Fibroblast of peridontal ligament (primary cell): ENCODE data around the gene PSAP.
"Not testable (repeated sequence)": the region's sequence is repeated elsewhere in the genome, so short reads cannot be mapped to it uniquely, and the experiment has no call there.

Experiments used
- DNase-seq: peaks from one replicate; pipeline ENCODE4 v3.0.0-alpha.2; 2010; ENCODE audit errors: extremely low read depth

The PSAP gene

GRCh38 chr10:71850743-71851464, at the start of gene PSAP:
Gene PSAP, minus strand, starts transcription at chr10:71851251. Its CDS starts 30 bp downstream, at chr10:71851221.
- peak; percentile 97 for DNase-seq

DNA sequence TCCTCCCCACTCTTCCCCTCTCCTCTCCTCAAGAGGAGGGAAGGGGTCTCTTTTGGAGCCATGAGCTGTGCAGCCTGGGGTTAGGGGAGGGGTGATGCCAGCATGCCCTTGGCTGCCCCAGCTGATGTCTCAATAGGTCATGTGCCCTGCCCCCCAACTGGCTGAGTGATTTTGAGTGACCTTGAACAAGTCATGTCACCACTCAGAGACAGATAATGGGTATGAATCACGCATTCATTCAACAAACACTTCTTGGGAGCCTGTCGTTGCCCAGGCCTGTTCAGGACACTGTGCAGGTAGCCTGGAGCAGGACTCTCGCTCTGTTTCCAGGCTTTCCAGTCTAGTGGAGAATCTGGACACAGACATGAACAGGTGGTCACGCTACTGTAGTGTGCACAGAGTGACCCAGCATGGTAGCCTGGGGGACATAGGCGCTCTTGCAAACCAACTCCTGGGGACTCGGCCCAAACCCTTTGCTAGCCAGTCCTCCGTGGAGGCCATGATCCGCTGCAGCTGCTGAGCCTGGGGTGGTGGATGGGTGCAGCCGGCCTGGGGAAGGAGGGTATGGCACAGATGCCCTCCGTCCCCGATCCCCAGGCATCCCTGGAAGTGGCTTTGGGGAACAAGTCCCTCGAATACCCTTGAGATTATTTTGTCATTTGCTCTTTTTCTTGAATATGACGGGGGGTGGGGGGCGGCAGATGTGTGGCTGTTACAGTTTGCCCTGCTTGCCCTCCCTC, 49.6 kb upstream of the PSAP start:
- DNase-seq = no peak

DNA sequence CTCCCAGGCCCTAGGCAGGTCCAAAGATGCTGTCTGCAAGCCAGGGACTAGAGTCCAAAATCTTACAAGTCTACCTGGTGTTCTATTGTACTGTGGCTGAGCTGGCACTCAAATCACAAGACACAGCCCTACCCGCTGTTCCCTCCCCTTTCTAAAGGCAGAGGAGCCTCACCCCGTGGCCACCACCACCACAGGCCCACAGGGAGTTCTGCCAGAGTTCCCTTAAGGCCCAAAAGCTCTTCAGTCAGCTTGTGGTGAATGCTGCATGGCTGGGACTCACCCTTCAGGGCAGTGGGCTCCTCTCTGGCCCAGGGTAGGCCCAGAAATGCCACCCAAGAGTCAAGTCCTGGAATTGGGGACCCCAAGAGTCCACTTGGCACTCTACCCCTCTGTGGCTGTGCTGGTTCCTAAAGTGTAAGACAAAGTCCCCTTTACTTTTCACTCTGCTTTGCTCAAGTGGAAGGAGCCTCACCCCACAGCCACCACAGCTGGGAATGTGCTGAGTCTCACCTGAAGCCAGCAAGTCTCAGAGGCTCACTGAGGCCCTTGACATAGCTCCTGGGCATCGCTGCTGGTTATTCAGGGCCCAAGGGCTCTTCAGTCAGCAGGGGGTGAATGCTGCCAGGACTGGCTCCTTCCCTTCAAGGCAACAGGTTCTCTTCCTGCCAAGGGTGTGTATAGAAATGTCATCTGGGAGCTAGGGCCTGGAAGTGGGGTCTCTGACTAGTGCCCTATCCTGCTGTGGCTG, 48.8 kb upstream of the PSAP start:
- no peak for DNase-seq

GRCh38 chr10:71898346-71898745, 47.3 kb upstream of the PSAP start:
- DNase-seq = not testable (repeated sequence)

- no peak for DNase-seq
These were observed 42.9 kb upstream of the PSAP start for GRCh38 chr10:71893920-71894319.

- DNase-seq = no peak
These were observed 42.3 kb upstream of the PSAP start for GRCh38 chr10:71893258-71893815.

DNA sequence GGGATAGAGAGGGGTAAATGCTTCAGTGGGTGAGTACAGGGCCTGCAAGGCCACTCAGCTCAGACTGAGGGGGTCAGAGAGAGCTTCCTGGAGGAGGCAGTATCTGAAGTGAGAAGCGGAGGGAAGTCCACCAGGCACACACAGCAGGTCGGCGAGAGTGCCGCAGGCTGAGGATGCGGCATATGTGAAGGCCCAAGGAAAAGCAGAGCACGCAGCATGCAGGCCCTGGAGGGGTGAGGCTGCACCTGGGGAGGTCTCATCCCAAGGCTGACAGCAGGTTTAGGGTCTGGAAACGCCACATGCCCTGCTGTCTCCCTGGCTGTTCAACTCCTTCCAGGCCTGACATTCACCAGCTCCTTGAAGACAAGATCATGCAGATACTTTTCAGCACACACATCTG, 40.4 kb upstream of the PSAP start:
- no peak for DNase-seq

- no peak for DNase-seq
These were observed 38.4 kb upstream of the PSAP start for GRCh38 chr10:71889388-71889987.

DNA sequence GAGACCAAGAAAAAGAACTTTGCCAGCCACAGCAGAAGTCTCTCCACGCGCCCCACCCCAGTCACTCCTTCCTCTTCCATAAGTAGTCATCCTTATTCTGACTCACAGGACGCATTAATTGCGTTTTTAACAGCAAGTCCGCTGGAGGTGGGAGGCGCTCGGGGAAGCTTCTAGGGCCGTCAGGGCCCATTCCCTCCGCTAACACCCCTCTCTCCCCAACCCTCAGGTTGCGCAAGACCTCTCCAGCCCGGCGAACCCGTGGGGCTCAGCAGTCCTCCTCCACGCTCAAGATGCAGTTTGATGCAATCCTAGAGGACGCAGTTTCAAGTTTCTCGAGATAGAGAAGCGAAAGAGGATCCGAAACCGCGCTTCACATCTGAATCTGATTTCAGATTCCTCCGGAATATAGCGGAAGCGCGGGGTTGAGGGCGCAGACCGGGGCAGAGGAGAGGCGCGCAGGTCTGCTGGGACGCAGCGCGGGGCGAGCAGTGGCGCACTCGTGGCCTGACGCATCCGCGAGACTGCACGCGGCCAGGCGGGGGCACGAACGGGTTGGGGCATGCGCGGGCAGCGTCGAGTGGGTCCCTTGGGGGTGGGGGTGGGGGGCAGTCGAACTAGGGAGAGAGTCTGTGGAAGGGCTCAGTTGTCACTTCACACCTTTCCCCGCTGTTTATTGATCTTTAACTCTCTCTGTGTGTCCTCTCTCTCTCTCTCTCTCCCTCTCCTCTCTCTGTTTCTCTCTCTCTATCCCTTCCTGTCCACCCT, 37.8 kb upstream of the PSAP start:
- DNase-seq = peak; percentile 96

- peak; percentile 15 for DNase-seq
These were observed 37.2 kb upstream of the PSAP start for GRCh38 chr10:71888248-71888622.

- DNase-seq = peak; percentile 33
These were observed 36.7 kb upstream of the PSAP start for GRCh38 chr10:71887743-71888142.

DNA sequence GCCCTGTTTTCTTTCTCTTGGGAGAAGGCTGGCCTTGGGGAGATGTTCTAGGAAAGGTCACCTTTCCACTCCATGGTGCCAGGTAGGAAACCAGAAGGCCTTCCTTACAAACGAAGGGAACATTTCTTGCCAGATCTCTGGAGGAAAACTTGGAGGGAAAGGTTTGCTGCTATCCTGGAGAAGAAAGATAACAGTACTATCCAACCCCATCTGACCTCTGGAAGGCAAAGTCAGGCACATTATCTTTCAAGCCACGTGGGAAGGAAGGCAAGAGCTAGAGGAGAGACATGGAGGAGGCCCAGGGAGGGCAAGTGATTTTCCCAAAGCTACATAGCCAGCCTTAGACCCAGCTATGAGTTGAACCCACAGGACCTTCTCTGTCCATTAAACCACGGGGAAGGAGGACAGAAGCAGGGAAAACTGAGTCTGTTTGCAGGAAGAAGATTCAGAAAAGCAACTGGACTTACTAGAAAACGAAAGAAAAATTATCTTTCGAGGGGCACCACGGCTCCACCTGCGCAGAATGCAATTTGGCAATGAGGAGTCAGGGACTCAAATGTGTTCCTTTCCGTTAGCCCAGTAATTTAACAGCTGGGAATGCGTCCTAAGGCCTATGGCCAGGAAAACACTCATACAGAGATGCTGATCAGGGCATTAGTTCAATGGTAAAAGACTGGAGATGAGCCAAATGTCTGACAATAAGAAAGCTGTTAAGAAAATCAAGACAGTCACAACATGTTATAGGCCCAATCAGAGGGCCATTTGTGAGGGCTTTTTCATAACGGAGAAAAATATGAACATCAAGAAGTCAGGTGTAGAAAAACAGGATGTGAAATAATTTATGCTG, 32.0 kb upstream of the PSAP start:
- no peak for DNase-seq

- DNase-seq = no peak
These were observed 30.8 kb upstream of the PSAP start for GRCh38 chr10:71881647-71882355.

GRCh38 chr10:71881307-71881624, 30.2 kb upstream of the PSAP start:
- DNase-seq = not testable (repeated sequence)

DNA sequence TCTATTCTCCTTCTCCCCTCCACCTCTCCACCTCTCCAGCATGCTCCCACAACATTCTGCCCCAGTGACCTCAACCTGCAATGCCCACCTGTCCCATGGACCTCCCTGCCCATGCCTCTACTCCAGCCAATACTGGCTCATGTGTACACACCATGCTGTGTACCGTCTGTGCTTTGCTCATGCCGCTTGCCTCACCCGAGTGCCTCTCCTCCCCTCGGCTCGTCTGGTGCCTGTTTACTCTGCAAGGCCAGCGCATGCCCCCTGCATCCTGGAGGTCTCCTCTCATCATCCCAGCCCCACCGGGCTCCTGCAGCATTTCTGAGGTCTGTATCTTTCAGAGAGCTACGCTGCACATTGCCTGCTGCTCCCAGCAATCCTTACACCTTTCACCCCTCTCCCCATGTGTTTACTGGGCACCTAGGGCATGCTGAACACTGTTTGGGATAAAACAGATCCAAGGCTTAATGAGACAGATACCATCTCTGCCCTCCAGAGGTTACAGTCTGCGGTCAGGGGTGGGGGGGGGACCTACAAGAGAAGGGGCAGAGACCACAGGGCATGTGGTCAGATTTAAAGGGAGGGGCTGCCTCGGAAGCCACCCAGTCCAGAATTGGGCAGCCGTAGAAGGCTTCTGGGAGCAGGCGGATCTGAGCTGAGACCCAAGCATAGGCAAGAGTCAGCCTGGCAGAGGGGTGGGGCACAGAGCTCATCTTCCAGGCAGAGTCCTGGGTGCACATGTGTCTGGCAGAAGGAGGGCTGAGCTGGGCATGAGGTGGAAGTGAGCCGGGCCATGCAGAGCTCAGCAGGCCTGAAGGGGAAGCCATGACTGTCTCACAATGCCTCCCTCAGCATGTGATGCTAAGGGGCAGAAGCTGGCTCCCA, 29.6 kb upstream of the PSAP start:
- DNase-seq = no peak

DNA sequence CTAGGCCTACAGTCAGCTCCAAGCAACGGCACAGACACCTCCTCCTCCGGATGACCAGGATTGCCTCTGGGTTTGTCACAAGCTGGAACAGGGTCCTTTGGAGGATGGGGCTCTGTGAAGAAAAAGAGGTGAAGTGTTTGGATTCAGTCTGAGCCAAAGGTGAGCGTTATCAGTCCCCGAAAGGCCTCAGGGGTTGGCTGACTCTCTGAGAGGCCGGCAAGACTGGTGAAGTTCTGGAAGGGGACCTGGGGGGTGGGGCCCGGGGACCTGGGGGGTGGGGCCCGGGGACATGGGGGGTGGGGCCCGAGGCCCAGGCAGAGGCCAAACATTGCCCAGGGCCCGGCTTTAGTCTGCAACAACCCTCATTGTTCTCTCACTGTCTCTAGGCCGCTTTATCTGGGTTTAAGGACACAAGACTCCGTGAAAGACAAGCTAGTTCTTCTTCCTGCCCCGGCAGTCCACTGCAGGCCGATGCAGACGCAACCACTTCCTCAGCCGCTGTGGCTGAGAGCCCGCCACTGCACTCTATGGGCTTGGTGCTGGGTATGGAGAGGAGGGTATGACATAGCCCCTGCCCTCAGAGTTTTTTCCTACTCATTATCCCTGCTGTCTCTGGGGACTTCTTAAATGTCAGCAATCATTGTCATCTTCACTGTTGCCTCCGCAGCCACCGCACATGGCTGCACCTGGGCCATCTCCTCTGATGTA, 27.4 kb upstream of the PSAP start:
- no peak for DNase-seq

GRCh38 chr10:71877821-71878220, 26.8 kb upstream of the PSAP start:
- no peak for DNase-seq
